ENCODE measurements around the gene RPL31.

- TF ChIP-seq CTCF (IDR thresholded peaks at IDR 0.05) (no peak), MEF2A (IDR thresholded peaks at IDR 0.05; ENCODE audit: borderline replicate concordance, low read depth) (no peak), USF1 (IDR thresholded peaks at IDR 0.05; ENCODE audit: borderline replicate concordance, low read depth) (no peak), POLR2AphosphoS5 (IDR thresholded peaks at IDR 0.05; ENCODE audit: low read depth, low read length) (no peak), RFX5 (IDR thresholded peaks at IDR 0.05; ENCODE audit: low read length) (no peak), RCOR1 (IDR thresholded peaks at IDR 0.05; ENCODE audit: low read length) (no peak), RXRA (IDR thresholded peaks at IDR 0.05; ENCODE audit: borderline replicate concordance, low read depth) (no peak), FOSL2 (IDR thresholded peaks at IDR 0.05; ENCODE audit: borderline replicate concordance, low read depth) (no peak), JUND (IDR thresholded peaks at IDR 0.05) (no peak)
Observed at GRCh38 chr2:100965596-100965995, 36.5 kb upstream of the RPL31 start.

Data from SK-N-SH (cell line).